ENCODE measurements around the gene MAPK8.

MAPK8 gene

GRCh38 chr10:48411510-48411909, 105.0 kb downstream of the MAPK8 start:
- no peak for DNase-seq (ENCODE audit: low read depth)
- TF ChIP-seq CTCF (IDR thresholded peaks at IDR 0.05; ENCODE audit: low read depth, low read length, missing control alignments) = no peak

GRCh38 chr10:48412081-48412480, 105.6 kb downstream of the MAPK8 start:
- no peak for DNase-seq (ENCODE audit: low read depth)
- TF ChIP-seq CTCF (IDR thresholded peaks at IDR 0.05; ENCODE audit: low read depth, low read length, missing control alignments) = no peak
- no peak overlapping the region for H3K4me3 ChIP-seq (ENCODE audit: low read depth, low read length)

More at GRCh38 chr10:48411510-48411909, 105.0 kb downstream of the MAPK8 start:
- H3K4me3 ChIP-seq (ENCODE audit: low read depth, low read length) = no peak overlapping the region

- TF ChIP-seq CTCF (IDR thresholded peaks at IDR 0.05; ENCODE audit: low read depth, low read length, missing control alignments) = no peak
- no peak for DNase-seq (ENCODE audit: low read depth)
- H3K4me3 ChIP-seq (ENCODE audit: low read depth, low read length) = no peak overlapping the region
These were observed 106.5 kb downstream of the MAPK8 start for GRCh38 chr10:48412933-48413332.

- no peak overlapping the region for H3K4me3 ChIP-seq (ENCODE audit: low read depth, low read length)
- no peak for TF ChIP-seq CTCF (IDR thresholded peaks at IDR 0.05; ENCODE audit: low read depth, low read length, missing control alignments)
- no peak for DNase-seq (ENCODE audit: low read depth)
These were observed 107.7 kb downstream of the MAPK8 start for GRCh38 chr10:48414160-48414559.

GRCh38 chr10:48414778-48415177, 108.3 kb downstream of the MAPK8 start:
- no peak for TF ChIP-seq CTCF (IDR thresholded peaks at IDR 0.05; ENCODE audit: low read depth, low read length, missing control alignments)
- no peak overlapping the region for H3K4me3 ChIP-seq (ENCODE audit: low read depth, low read length)
- DNase-seq (ENCODE audit: low read depth) = no peak

GRCh38 chr10:48416584-48417232, 110.2 kb downstream of the MAPK8 start:
- H3K4me3 ChIP-seq (ENCODE audit: low read depth, low read length) = no peak overlapping the region
- TF ChIP-seq CTCF (IDR thresholded peaks at IDR 0.05; ENCODE audit: low read depth, low read length, missing control alignments) = no peak
- no peak for DNase-seq (ENCODE audit: low read depth)

- no peak for DNase-seq (ENCODE audit: low read depth)
- no peak for TF ChIP-seq CTCF (IDR thresholded peaks at IDR 0.05; ENCODE audit: low read depth, low read length, missing control alignments)
These were observed 110.9 kb downstream of the MAPK8 start for GRCh38 chr10:48417374-48417773.

More at GRCh38 chr10:48417374-48417773, 110.9 kb downstream of the MAPK8 start:
- H3K4me3 ChIP-seq (ENCODE audit: low read depth, low read length) = no peak overlapping the region
